Measurements from ENCODE around the gene SDHA. TPM values are rescaled to one million over a fixed set of nuclear protein-coding genes. Genes with fewer than 3 reads are reported as not detected.

SDHA gene
- polyA plus RNA-seq, 1 donor from 2014 or later, result 70.4 TPM

DNA sequence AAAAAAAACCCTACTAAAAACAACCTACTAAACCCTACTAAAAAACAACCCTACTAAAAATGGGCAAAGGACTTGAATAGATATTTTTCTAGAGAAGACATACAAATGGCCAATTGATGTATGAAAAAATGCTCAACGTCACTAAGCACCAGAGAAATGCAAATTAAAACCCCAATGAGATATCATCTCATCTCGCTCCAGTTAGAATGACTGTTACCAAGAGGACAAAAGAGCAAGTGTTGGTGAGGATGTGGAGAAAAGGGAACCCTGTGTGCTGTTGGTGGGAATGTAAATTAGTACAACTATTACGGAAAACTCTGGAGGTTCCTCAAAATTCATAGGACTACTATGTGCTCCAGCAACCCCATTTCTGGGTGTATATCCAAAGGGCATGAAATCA, 10.8 kb downstream of the SDHA start:
- H3K36me3 ChIP-seq (ENCODE audit: insufficient read depth, low read length), result no peaks in the 10 kb centered on the region
- H3K27me3 ChIP-seq (ENCODE audit: insufficient read depth, low read depth, low read length), result no peaks in the 10 kb centered on the region
- no peaks in the 10 kb centered on the region for H3K9me3 ChIP-seq (ENCODE audit: low read length)
- H3K9me2 ChIP-seq (ENCODE audit: insufficient read depth, low read length), result no peaks in the 10 kb centered on the region
- H4K20me1 ChIP-seq (ENCODE audit: insufficient read depth), result no peaks in the 10 kb centered on the region
- no peaks in the 10 kb centered on the region for H3F3A ChIP-seq (ENCODE audit: insufficient read depth, low read length, poor library complexity, severe bottlenecking)
- no peak overlapping the region for H3K9ac ChIP-seq (ENCODE audit: low read length)
- H2AFZ ChIP-seq (ENCODE audit: low read depth, low read length), result no peak overlapping the region
- no peak overlapping the region for H3K4me3 ChIP-seq (ENCODE audit: low read length)
- no peaks in the 10 kb centered on the region for H3K79me2 ChIP-seq (replicated peaks; ENCODE audit: insufficient read depth, low read length)
- H3K27ac ChIP-seq (ENCODE audit: low read length), result no peak overlapping the region
- TF ChIP-seq EP300 (conservative IDR thresholded peaks at IDR 0.05; ENCODE audit: poor library complexity, severe bottlenecking), result no peak
- TF ChIP-seq, protein P1, sequence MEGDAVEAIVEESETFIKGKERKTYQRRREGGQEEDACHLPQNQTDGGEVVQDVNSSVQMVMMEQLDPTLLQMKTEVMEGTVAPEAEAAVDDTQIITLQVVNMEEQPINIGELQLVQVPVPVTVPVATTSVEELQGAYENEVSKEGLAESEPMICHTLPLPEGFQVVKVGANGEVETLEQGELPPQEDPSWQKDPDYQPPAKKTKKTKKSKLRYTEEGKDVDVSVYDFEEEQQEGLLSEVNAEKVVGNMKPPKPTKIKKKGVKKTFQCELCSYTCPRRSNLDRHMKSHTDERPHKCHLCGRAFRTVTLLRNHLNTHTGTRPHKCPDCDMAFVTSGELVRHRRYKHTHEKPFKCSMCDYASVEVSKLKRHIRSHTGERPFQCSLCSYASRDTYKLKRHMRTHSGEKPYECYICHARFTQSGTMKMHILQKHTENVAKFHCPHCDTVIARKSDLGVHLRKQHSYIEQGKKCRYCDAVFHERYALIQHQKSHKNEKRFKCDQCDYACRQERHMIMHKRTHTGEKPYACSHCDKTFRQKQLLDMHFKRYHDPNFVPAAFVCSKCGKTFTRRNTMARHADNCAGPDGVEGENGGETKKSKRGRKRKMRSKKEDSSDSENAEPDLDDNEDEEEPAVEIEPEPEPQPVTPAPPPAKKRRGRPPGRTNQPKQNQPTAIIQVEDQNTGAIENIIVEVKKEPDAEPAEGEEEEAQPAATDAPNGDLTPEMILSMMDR (IDR thresholded peaks at IDR 0.05; ENCODE audit: poor library complexity, severe bottlenecking), result no peak
- TF ChIP-seq, protein P2, sequence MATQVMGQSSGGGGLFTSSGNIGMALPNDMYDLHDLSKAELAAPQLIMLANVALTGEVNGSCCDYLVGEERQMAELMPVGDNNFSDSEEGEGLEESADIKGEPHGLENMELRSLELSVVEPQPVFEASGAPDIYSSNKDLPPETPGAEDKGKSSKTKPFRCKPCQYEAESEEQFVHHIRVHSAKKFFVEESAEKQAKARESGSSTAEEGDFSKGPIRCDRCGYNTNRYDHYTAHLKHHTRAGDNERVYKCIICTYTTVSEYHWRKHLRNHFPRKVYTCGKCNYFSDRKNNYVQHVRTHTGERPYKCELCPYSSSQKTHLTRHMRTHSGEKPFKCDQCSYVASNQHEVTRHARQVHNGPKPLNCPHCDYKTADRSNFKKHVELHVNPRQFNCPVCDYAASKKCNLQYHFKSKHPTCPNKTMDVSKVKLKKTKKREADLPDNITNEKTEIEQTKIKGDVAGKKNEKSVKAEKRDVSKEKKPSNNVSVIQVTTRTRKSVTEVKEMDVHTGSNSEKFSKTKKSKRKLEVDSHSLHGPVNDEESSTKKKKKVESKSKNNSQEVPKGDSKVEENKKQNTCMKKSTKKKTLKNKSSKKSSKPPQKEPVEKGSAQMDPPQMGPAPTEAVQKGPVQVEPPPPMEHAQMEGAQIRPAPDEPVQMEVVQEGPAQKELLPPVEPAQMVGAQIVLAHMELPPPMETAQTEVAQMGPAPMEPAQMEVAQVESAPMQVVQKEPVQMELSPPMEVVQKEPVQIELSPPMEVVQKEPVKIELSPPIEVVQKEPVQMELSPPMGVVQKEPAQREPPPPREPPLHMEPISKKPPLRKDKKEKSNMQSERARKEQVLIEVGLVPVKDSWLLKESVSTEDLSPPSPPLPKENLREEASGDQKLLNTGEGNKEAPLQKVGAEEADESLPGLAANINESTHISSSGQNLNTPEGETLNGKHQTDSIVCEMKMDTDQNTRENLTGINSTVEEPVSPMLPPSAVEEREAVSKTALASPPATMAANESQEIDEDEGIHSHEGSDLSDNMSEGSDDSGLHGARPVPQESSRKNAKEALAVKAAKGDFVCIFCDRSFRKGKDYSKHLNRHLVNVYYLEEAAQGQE (IDR thresholded peaks at IDR 0.05; ENCODE audit: borderline replicate concordance), result no peak
- TF ChIP-seq SMC3 (conservative IDR thresholded peaks at IDR 0.05; ENCODE audit: poor library complexity), result no peak
- TF ChIP-seq TAF1 (IDR thresholded peaks at IDR 0.05; ENCODE audit: low read depth), result no peak
- no peak for TF ChIP-seq EZH2 (IDR thresholded peaks at IDR 0.05; ENCODE audit: borderline replicate concordance, insufficient read depth, low read length, poor library complexity, severe bottlenecking)
- no peak for TF ChIP-seq MXI1 (conservative IDR thresholded peaks at IDR 0.05; ENCODE audit: poor library complexity, severe bottlenecking)
- TF ChIP-seq RAD21 (conservative IDR thresholded peaks at IDR 0.05), result no peak
- H3K4me2 ChIP-seq (ENCODE audit: low read length), result no peak overlapping the region

DNA sequence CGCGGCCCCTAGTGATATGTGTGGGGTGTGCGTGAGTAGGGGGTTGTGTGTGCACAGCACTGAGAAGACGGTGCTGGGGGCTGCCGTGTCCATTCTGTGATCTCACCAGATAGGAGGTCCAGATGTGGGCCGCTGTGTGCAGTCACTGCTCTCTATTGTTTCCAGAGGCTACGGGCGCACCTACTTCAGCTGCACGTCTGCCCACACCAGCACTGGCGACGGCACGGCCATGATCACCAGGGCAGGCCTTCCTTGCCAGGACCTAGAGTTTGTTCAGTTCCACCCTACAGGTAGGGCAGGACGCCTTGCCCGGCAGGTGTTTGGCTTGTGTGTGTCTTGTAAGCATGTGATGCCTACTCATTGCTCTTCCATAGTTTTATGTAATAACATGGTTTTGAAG, 12.6 kb downstream of the SDHA start:
- no peaks in the 10 kb centered on the region for H3K27me3 ChIP-seq (ENCODE audit: insufficient read depth, low read depth, low read length)
- no peaks in the 10 kb centered on the region for H4K20me1 ChIP-seq (ENCODE audit: insufficient read depth)
- H3K9ac ChIP-seq (ENCODE audit: low read length), result no peak overlapping the region
- no peak overlapping the region for H3K4me2 ChIP-seq (ENCODE audit: low read length)
- no peak overlapping the region for H3K27ac ChIP-seq (ENCODE audit: low read length)
- no peaks in the 10 kb centered on the region for H3K79me2 ChIP-seq (replicated peaks; ENCODE audit: insufficient read depth, low read length)
- no peak overlapping the region for H3K4me3 ChIP-seq (ENCODE audit: low read length)
- H3K9me2 ChIP-seq (ENCODE audit: insufficient read depth, low read length), result no peaks in the 10 kb centered on the region
- H3F3A ChIP-seq (ENCODE audit: insufficient read depth, low read length, poor library complexity, severe bottlenecking), result no peaks in the 10 kb centered on the region
- H3K36me3 ChIP-seq (ENCODE audit: insufficient read depth, low read length), result no peaks in the 10 kb centered on the region
- H3K9me3 ChIP-seq (ENCODE audit: low read length), result no peaks in the 10 kb centered on the region
- H2AFZ ChIP-seq (ENCODE audit: low read depth, low read length), result no peak overlapping the region
- TF ChIP-seq EP300 (conservative IDR thresholded peaks at IDR 0.05; ENCODE audit: poor library complexity, severe bottlenecking) (no peak), RAD21 (conservative IDR thresholded peaks at IDR 0.05) (no peak), TAF1 (IDR thresholded peaks at IDR 0.05; ENCODE audit: low read depth) (no peak), EZH2 (IDR thresholded peaks at IDR 0.05; ENCODE audit: borderline replicate concordance, insufficient read depth, low read length, poor library complexity, severe bottlenecking) (no peak), POLR2AphosphoS5 (IDR thresholded peaks at IDR 0.05) (no peak), MXI1 (conservative IDR thresholded peaks at IDR 0.05; ENCODE audit: poor library complexity, severe bottlenecking) (no peak)
- TF ChIP-seq, protein P1 (IDR thresholded peaks at IDR 0.05; ENCODE audit: poor library complexity, severe bottlenecking), result no peak
- TF ChIP-seq, protein P2 (IDR thresholded peaks at IDR 0.05; ENCODE audit: borderline replicate concordance), result no peak

Data from neural cell (in vitro differentiated cells).